ENCODE measurements around the gene RENBP. TPM values are rescaled to one million over a fixed set of nuclear protein-coding genes. Genes with fewer than 3 reads are reported as not detected.

Gene RENBP
- total RNA-seq, 1 donor from 2014 or later: 46.4 TPM

- no peaks in the 10 kb centered on the region for H3K27me3 ChIP-seq
- DNase-seq (no peak), ATAC-seq (no peak)
- peaks cover 80% of the 10 kb centered on the region for H3K36me3 ChIP-seq
- no peak overlapping the region for H3K27ac ChIP-seq
- no peak overlapping the region for H3K4me3 ChIP-seq
- no peaks in the 10 kb centered on the region for H3K4me1 ChIP-seq
- intact Hi-C loops (cut with DNase I): loop anchor here (10.0 kb wide), 1 partner anchor 191 kb away; the partner anchor contains the start of gene PLXNB3
- no peaks in the 10 kb centered on the region for H3K9me3 ChIP-seq
- no peak for TF ChIP-seq CTCF (IDR thresholded peaks at IDR 0.05)
Measured at GRCh38 chrX:153956044-153956907, 11.8 kb upstream of the RENBP start.

- ATAC-seq (no peak), DNase-seq (no peak)
- intact Hi-C loops (cut with DNase I): loop anchor here (10.0 kb wide), 1 partner anchor 190 kb away; the partner anchor contains the start of gene PLXNB3
- Histone ChIP-seq H3K27me3 (no peaks in the 10 kb centered on the region), H3K36me3 (peaks cover 79% of the 10 kb centered on the region), H3K27ac (no peak overlapping the region), H3K4me3 (no peak overlapping the region), H3K9me3 (no peaks in the 10 kb centered on the region), H3K4me1 (no peaks in the 10 kb centered on the region)
- TF ChIP-seq CTCF (IDR thresholded peaks at IDR 0.05): no peak
Measured at GRCh38 chrX:153955228-153955732, 10.8 kb upstream of the RENBP start.

- DNase-seq: no peak
- H3K36me3 ChIP-seq: peaks cover 79% of the 10 kb centered on the region
Measured at GRCh38 chrX:153954558-153955227, 10.2 kb upstream of the RENBP start.

GRCh38 chrX:153953892-153954557 lies 9.6 kb upstream of the RENBP start:
- DNase-seq (no peak), ATAC-seq (no peak)
- intact Hi-C loops (cut with DNase I): loop anchor here (10.0 kb wide), 1 partner anchor 189 kb away; the partner anchor contains the start of gene PLXNB3
- TF ChIP-seq CTCF (IDR thresholded peaks at IDR 0.05): no peak
- no peaks in the 10 kb centered on the region for H3K9me3 ChIP-seq
- no peaks in the 10 kb centered on the region for H3K27me3 ChIP-seq
- H3K4me3 ChIP-seq: no peak overlapping the region
- no peak overlapping the region for H3K27ac ChIP-seq
- H3K36me3 ChIP-seq: peaks cover 78% of the 10 kb centered on the region
- peaks cover 3% of the 10 kb centered on the region for H3K4me1 ChIP-seq

More at GRCh38 chrX:153954558-153955227, 10.2 kb upstream of the RENBP start:
- no peak for ATAC-seq
- Histone ChIP-seq H3K4me1 (no peaks in the 10 kb centered on the region), H3K9me3 (no peaks in the 10 kb centered on the region), H3K4me3 (no peak overlapping the region), H3K27me3 (no peaks in the 10 kb centered on the region), H3K27ac (no peak overlapping the region)
- intact Hi-C loops (cut with DNase I): loop anchor here (10.0 kb wide), 1 partner anchor 190 kb away; the partner anchor contains the start of gene PLXNB3
- TF ChIP-seq CTCF (IDR thresholded peaks at IDR 0.05): no peak

- Histone ChIP-seq H3K36me3 (peaks cover 72% of the 10 kb centered on the region), H3K9me3 (no peaks in the 10 kb centered on the region), H3K4me1 (peaks cover 3% of the 10 kb centered on the region), H3K4me3 (no peak overlapping the region), H3K27me3 (no peaks in the 10 kb centered on the region), H3K27ac (no peak overlapping the region)
- intact Hi-C loops (cut with DNase I): loop anchor here (10.0 kb wide), 1 partner anchor 189 kb away; the partner anchor contains the start of gene PLXNB3
- peak; percentile 76 for DNase-seq
- peak; percentile 87 for ATAC-seq
- peak; percentile 93 for TF ChIP-seq CTCF (IDR thresholded peaks at IDR 0.05)
Measured at GRCh38 chrX:153953342-153953830, 8.9 kb upstream of the RENBP start.
